Measurements from ENCODE around the gene SMAD6.

GRCh38 chr15:66757521-66757920 lies 55.5 kb downstream of the SMAD6 start:
- TF ChIP-seq, protein P1, sequence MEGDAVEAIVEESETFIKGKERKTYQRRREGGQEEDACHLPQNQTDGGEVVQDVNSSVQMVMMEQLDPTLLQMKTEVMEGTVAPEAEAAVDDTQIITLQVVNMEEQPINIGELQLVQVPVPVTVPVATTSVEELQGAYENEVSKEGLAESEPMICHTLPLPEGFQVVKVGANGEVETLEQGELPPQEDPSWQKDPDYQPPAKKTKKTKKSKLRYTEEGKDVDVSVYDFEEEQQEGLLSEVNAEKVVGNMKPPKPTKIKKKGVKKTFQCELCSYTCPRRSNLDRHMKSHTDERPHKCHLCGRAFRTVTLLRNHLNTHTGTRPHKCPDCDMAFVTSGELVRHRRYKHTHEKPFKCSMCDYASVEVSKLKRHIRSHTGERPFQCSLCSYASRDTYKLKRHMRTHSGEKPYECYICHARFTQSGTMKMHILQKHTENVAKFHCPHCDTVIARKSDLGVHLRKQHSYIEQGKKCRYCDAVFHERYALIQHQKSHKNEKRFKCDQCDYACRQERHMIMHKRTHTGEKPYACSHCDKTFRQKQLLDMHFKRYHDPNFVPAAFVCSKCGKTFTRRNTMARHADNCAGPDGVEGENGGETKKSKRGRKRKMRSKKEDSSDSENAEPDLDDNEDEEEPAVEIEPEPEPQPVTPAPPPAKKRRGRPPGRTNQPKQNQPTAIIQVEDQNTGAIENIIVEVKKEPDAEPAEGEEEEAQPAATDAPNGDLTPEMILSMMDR (IDR thresholded peaks at IDR 0.05), result no peak
- no peak for TF ChIP-seq POLR2A (IDR thresholded peaks at IDR 0.05)
